Rectal smooth muscle tissue (tissue), 1 donor: ENCODE data around the gene WDHD1.
A peak's percentile ranks its signal among the peaks of the same experiment; 100 is the strongest.
"Not testable (repeated sequence)": the region's sequence is repeated elsewhere in the genome, so short reads cannot be mapped to it uniquely, and the experiment has no call there.

Experiments
- H3K27ac ChIP-seq: one replicate; pipeline ENCODE4 v1.7.0; 2013; ENCODE audit warnings: low read depth, low read length, inconsistent platforms
- H3K27me3 ChIP-seq: one replicate; pipeline ENCODE4 v1.7.0; 2013; ENCODE audit warnings: low read length; ENCODE audit not compliant: control insufficient read depth, insufficient read depth
- H3K36me3 ChIP-seq: one replicate; pipeline ENCODE4 v1.7.0; 2013; ENCODE audit warnings: low read length; ENCODE audit not compliant: control insufficient read depth, insufficient read depth
- H3K4me1 ChIP-seq: one replicate; pipeline ENCODE4 v1.7.0; 2013; ENCODE audit warnings: low read length; ENCODE audit not compliant: control insufficient read depth, insufficient read depth
- H3K4me3 ChIP-seq: one replicate; pipeline ENCODE4 v1.7.0; 2013; ENCODE audit warnings: low read length
- H3K9ac ChIP-seq: one replicate; pipeline ENCODE4 v1.7.0; 2013; ENCODE audit warnings: low read length

The WDHD1 gene

DNA sequence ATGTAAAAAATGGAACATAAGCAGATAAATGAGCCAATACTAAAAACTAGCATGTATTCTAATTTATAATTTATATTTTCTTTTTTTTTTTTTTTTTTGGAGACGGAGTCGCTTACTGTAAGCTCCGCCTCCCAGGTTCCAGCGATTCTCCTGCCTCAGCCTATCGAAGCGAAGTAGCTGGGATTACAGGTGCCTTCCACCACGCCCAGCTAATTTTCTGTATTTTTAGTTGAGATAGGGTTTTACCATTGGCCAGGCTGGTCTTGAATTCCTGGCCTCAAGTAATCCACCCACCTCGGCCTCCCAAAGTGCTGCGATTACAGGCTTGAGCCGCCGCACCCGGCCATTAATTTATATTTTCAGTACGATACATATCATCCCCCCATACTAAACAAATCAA, 27.2 kb upstream of the WDHD1 start:
- no peak overlapping the region for H3K9ac ChIP-seq
- no peaks in the 10 kb centered on the region for H3K27me3 ChIP-seq
- peaks cover 14% of the 10 kb centered on the region for H3K4me1 ChIP-seq
- peaks cover 3% of the 10 kb centered on the region for H3K36me3 ChIP-seq
- H3K27ac ChIP-seq: no peak overlapping the region
- H3K4me3 ChIP-seq: no peak overlapping the region

DNA sequence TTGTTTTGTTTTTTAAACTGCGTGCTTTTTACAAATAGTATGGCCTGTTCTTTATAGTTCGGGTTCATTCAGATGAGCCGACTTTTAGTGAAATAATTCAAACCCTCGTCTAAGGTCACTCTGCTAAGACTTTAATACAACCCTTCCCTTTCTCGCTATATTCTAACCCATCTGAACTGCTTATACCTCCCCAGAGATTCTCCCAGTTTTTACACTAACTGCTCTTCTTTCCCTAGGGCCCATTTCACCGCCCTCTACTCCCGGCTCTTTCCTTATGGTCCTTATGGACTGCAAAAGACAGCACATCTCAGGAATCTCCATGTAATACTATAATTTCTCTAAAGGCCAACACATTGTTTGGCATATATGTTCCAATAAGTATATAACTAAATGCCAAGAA, 26.6 kb upstream of the WDHD1 start:
- Histone ChIP-seq H3K27me3 (no peaks in the 10 kb centered on the region), H3K4me3 (no peak overlapping the region), H3K9ac (no peak overlapping the region), H3K27ac (no peak overlapping the region), H3K36me3 (peaks cover 3% of the 10 kb centered on the region), H3K4me1 (peaks cover 14% of the 10 kb centered on the region)

- Histone ChIP-seq H3K36me3 (peaks cover 2% of the 10 kb centered on the region), H3K27ac (peak overlapping the region; percentile 100), H3K27me3 (no peaks in the 10 kb centered on the region), H3K9ac (no peak overlapping the region), H3K4me3 (peak overlapping the region; percentile 99), H3K4me1 (peaks cover 14% of the 10 kb centered on the region)
Measured at GRCh38 chr14:55053018-55053417, 26.1 kb upstream of the WDHD1 start.

- Histone ChIP-seq H3K27ac (peak overlapping the region; percentile 100), H3K36me3 (no peaks in the 10 kb centered on the region), H3K4me1 (peaks cover 14% of the 10 kb centered on the region), H3K9ac (peak overlapping the region; percentile 59), H3K4me3 (peak overlapping the region; percentile 99), H3K27me3 (no peaks in the 10 kb centered on the region)
Measured at GRCh38 chr14:55052269-55052930, 25.5 kb upstream of the WDHD1 start.

DNA sequence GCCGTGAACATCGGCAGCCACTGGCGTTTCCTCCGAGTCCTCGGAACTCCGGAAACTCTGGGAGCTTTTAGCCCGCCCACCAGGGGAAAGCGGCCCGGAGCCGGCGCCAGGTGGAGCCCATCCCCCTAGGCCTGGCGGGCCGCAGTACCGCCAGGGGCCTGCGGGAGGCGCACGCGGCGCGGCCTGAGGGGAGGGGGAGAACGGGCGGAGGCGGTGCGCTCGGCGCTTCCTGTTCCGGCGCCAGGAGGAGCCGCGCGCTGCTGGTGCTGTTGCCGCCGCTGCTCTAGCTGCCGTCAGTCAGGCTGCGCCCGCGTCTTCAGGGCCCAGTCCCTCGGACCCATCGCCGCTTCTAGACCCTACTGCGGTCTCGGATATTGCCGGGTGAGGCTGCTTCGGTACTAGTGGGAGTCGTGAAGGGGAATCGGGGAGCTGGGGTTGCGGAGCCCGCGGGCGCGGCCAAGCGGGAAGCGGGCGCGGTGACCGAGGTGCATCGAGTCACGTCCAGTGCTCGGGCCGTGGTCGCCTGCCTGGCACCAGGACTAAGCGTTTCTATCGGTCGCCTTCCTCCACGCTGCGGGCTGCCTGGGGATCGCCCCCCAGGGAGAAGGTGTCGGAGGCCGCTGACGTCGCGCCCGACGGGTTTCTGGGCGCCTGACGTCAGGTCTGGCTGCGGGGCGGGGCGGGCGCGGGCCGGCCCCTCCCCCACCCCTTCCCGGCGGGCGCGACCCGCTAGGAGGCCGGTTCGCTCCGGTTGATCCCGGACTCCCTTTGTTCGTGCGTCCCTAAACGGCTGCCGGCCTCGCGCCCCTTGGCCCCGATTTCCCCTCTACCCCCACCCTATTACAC, 24.7 kb upstream of the WDHD1 start, which contains the start of gene MAPK1IP1L:
TSS of gene MAPK1IP1L (plus strand) at position 225 of the 846 bp plus-strand sequence. CDS start 10,037 bp downstream, outside the sequence.
- Histone ChIP-seq H3K36me3 (no peaks in the 10 kb centered on the region), H3K4me3 (peak within 1 kb of the TSS; percentile 99), H3K27ac (peak within 1 kb of the TSS; percentile 100), H3K27me3 (no peaks in the 10 kb centered on the region), H3K4me1 (peaks cover 14% of the 10 kb centered on the region), H3K9ac (peak within 1 kb of the TSS; percentile 100)

DNA sequence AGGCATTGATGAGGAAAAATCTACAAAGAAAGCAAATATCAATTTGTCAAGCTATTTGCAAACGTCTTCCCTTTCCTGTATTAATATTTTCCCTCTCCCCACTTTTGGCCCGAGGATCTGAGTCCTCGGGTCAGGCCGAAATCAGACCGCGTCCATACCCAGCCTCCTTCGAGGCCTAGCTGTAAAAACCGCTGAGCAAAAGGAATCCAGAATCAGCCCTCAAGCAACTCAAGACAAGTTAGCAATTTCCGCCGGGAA, 24.2 kb upstream of the WDHD1 start:
- H3K4me3 ChIP-seq: peak overlapping the region; percentile 99
- H3K27me3 ChIP-seq: no peaks in the 10 kb centered on the region
- H3K4me1 ChIP-seq: peaks cover 14% of the 10 kb centered on the region
- no peaks in the 10 kb centered on the region for H3K36me3 ChIP-seq
- H3K9ac ChIP-seq: peak overlapping the region; percentile 51
- peak overlapping the region; percentile 100 for H3K27ac ChIP-seq

GRCh38 chr14:55048900-55049436, 22.1 kb upstream of the WDHD1 start:
- Histone ChIP-seq H3K27me3 (no peaks in the 10 kb centered on the region), H3K4me1 (peaks cover 14% of the 10 kb centered on the region), H3K4me3 (no peak overlapping the region), H3K27ac (no peak overlapping the region), H3K9ac (no peak overlapping the region), H3K36me3 (peaks cover 1% of the 10 kb centered on the region)

DNA sequence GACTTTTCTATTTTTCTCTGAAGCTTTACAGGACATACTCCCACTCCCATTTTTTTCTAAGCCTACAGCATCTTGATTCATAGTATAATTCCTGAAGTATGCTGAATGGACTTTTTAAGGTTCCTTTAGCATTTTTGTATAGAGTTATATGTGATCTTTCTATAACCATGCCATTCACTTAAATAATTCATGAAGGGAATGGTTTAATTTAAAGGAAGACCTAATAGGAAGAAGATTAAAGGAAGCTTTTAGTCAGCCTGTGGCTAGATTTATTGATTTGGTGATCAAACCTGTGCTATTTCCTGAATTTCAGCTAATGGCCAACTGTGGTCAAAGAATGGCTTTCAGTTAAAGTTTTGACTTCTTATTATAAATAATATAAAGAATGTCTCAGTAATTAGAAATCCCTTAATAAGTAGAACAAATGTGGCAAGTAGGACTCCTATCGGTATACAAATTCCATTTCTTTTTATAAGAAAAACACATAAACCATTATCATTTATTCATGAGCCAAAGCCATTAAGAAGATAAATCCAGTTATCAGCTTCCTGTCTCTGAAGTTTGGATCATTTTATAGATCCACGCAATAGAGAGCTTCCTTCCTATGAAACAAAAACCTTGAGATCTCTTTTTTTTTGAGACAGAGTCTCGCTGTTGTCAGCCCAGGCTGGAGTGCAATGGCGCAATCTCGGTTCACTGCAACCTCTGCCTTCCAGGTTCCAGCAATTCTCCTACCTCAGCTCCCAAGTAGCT, 20.6 kb upstream of the WDHD1 start:
- no peak overlapping the region for H3K9ac ChIP-seq
- no peaks in the 10 kb centered on the region for H3K27me3 ChIP-seq
- H3K27ac ChIP-seq: no peak overlapping the region
- H3K4me1 ChIP-seq: peaks cover 7% of the 10 kb centered on the region
- H3K36me3 ChIP-seq: peaks cover 8% of the 10 kb centered on the region
- no peak overlapping the region for H3K4me3 ChIP-seq

DNA sequence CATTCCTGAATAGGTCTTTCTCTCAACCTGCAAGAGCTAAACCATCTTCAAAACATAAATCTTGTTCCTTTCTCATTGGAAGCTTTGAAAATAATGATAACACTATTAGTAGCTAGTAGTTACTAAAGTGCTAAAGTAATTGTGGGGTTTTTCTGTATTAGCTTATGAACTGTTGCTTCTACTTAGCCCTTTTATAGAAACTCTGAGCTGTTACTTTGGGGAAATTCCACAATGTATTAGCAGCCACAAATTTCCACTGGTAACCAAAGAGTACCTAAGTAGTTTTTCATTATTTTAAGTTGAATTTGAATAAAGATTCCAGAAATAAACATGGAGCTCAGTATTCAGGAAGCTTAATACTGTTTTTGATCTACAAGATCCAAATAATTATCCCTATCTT, 18.2 kb upstream of the WDHD1 start:
- Histone ChIP-seq H3K4me1 (no peaks in the 10 kb centered on the region), H3K4me3 (no peak overlapping the region), H3K36me3 (peaks cover 8% of the 10 kb centered on the region), H3K9ac (no peak overlapping the region), H3K27me3 (no peaks in the 10 kb centered on the region), H3K27ac (no peak overlapping the region)

- H3K4me1 ChIP-seq: no peaks in the 10 kb centered on the region
- no peak overlapping the region for H3K9ac ChIP-seq
- H3K27me3 ChIP-seq: no peaks in the 10 kb centered on the region
- H3K27ac ChIP-seq: no peak overlapping the region
- H3K4me3 ChIP-seq: no peak overlapping the region
- peaks cover 8% of the 10 kb centered on the region for H3K36me3 ChIP-seq
Measured at GRCh38 chr14:55043528-55043927, 16.6 kb upstream of the WDHD1 start.

DNA sequence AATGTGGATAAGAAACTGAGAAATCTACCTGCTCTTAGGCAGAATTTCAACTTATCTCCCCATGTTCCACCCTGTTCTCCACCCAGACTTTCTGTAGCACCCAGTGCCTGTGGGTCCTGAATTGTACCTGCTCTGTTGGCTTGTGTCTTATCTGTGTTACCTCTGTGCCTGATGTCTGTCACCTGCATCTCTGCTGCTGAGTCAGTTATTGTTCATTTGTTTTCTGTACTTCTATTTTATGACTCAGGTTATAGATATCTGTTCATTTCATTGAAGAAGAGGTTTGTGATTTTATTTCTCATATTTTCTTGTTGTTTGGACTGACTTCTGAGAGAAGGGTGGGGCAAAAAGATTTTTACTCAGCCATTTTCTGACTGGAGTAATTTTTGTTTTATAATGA, 11.8 kb upstream of the WDHD1 start:
- Histone ChIP-seq H3K4me3 (no peak overlapping the region), H3K9ac (no peak overlapping the region), H3K4me1 (no peaks in the 10 kb centered on the region), H3K27ac (no peak overlapping the region), H3K27me3 (no peaks in the 10 kb centered on the region), H3K36me3 (peaks cover 6% of the 10 kb centered on the region)

DNA sequence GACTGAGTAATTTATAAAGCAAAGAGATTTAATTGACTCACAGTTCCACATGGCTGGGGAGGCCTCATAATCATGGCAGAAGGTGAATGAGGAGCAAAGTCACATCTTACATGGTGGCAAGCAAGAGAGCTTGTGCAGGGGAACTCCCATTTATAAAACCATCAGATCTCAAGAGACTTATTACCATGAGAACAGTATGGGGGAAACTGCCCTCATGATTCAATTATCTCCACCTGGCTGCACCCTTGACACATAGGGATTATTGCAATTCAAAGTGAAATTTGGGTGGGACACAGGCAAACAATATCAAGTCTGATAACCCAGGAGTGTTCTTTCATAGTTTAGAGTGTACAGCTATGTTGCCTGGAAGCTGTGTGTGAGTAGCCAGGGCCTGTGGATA, 11.1 kb upstream of the WDHD1 start:
- H3K27ac ChIP-seq, H3K4me3 ChIP-seq, H3K4me1 ChIP-seq, H3K27me3 ChIP-seq, H3K9ac ChIP-seq, H3K36me3 ChIP-seq: not testable (repeated sequence)
